ENCODE data around the gene F2R. TPM values are rescaled to one million over a fixed set of nuclear protein-coding genes. Genes with fewer than 3 reads are reported as not detected.

Gene F2R
- total RNA-seq, 1 experiment from 2014 or later, result 3.6 TPM

- Histone ChIP-seq H2AFZ (no peak overlapping the region), H3K4me3 (no peak overlapping the region), H3K9me3 (ENCODE audit: insufficient read depth, low read depth) (no peaks in the 10 kb centered on the region), H3K4me2 (no peak overlapping the region), H3K27me3 (ENCODE audit: insufficient read depth, low read depth) (no peaks in the 10 kb centered on the region), H3K4me1 (replicated peaks; ENCODE audit: insufficient read depth) (peaks cover 21% of the 10 kb centered on the region), H3K27ac (no peak overlapping the region), H3F3A (ENCODE audit: insufficient read depth, low read depth) (peaks cover 6% of the 10 kb centered on the region; the same call in 1 of the 2 replicates), H4K20me1 (ENCODE audit: insufficient read depth) (no peaks in the 10 kb centered on the region), H3K36me3 (ENCODE audit: low read depth) (no peaks in the 10 kb centered on the region), H3K9me2 (ENCODE audit: insufficient read depth) (no peaks in the 10 kb centered on the region), H3K79me2 (ENCODE audit: low read depth) (no peaks in the 10 kb centered on the region)
- no peak for TF ChIP-seq EZH2 (IDR thresholded peaks at IDR 0.05; ENCODE audit: low read depth)
- TF ChIP-seq, protein P1, sequence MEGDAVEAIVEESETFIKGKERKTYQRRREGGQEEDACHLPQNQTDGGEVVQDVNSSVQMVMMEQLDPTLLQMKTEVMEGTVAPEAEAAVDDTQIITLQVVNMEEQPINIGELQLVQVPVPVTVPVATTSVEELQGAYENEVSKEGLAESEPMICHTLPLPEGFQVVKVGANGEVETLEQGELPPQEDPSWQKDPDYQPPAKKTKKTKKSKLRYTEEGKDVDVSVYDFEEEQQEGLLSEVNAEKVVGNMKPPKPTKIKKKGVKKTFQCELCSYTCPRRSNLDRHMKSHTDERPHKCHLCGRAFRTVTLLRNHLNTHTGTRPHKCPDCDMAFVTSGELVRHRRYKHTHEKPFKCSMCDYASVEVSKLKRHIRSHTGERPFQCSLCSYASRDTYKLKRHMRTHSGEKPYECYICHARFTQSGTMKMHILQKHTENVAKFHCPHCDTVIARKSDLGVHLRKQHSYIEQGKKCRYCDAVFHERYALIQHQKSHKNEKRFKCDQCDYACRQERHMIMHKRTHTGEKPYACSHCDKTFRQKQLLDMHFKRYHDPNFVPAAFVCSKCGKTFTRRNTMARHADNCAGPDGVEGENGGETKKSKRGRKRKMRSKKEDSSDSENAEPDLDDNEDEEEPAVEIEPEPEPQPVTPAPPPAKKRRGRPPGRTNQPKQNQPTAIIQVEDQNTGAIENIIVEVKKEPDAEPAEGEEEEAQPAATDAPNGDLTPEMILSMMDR (conservative IDR thresholded peaks at IDR 0.05), result no peak
- intact Hi-C loops (cut with micrococcal nuclease; ENCODE audit: unreplicated experiment), result no loop called here
- no TSS peak for BruUV-seq (replicated peaks)
- ChIA-PET POLR2A (ENCODE audit: unreplicated experiment) (no interaction called here), CTCF (no interaction called here)
- no peak for DNase-seq
Observed at GRCh38 chr5:76703707-76704106, 12.2 kb upstream of the F2R start.

DNA sequence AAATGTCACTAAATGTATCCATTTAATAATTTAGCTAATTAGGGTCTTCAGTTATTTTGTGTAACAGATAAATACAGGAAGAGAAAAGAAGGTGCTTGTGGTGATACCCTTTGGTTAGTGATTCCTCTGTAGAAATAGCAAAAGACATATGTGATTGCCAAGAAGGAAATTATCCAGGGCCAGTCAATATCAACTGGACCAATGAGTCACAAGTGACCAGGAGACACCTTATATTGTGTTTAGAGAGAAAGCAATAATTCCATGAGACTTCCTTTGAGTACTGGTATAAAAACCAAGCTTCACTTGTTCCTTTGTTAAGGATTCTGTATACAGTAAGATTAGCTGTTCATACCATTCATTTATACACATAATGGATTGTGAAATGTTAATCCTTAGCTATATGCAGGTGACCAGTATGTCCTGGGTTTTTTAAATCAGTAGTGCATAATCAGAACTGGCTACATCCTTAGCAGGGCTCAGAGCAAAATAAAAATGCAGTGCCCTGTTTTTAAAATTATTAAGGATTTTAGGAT lies 11.7 kb upstream of the F2R start:
- Histone ChIP-seq H3K4me3 (no peak overlapping the region), H3F3A (ENCODE audit: insufficient read depth, low read depth) (peaks cover 6% of the 10 kb centered on the region; the same call in 1 of the 2 replicates), H3K79me2 (ENCODE audit: low read depth) (no peaks in the 10 kb centered on the region), H3K27ac (no peak overlapping the region), H3K9me2 (ENCODE audit: insufficient read depth) (no peaks in the 10 kb centered on the region), H2AFZ (no peak overlapping the region), H3K27me3 (ENCODE audit: insufficient read depth, low read depth) (no peaks in the 10 kb centered on the region), H3K36me3 (ENCODE audit: low read depth) (no peaks in the 10 kb centered on the region), H3K4me2 (no peak overlapping the region), H4K20me1 (ENCODE audit: insufficient read depth) (no peaks in the 10 kb centered on the region), H3K4me1 (replicated peaks; ENCODE audit: insufficient read depth) (peaks cover 23% of the 10 kb centered on the region), H3K9me3 (ENCODE audit: insufficient read depth, low read depth) (no peaks in the 10 kb centered on the region)
- no TSS peak for BruUV-seq (replicated peaks)
- TF ChIP-seq, protein P1 (conservative IDR thresholded peaks at IDR 0.05), result no peak
- no peak for TF ChIP-seq EZH2 (IDR thresholded peaks at IDR 0.05; ENCODE audit: low read depth)
- POLR2A ChIA-PET (ENCODE audit: unreplicated experiment), result interaction anchor here (0.6 kb wide), 1 partner anchor 15 kb away, joined by 3 read pairs; no protein-coding TSS in a partner anchor
- CTCF ChIA-PET, result no interaction called here
- intact Hi-C loops (cut with micrococcal nuclease; ENCODE audit: unreplicated experiment), result no loop called here
- DNase-seq, result peak in 1 of 2 experiments; percentile 51

GRCh38 chr5:76705574-76705973 lies 10.4 kb upstream of the F2R start:
- no peaks in the 10 kb centered on the region for H3K9me3 ChIP-seq (ENCODE audit: insufficient read depth, low read depth)
- no peaks in the 10 kb centered on the region for H3K79me2 ChIP-seq (ENCODE audit: low read depth)
- peaks cover 34% of the 10 kb centered on the region for H3K4me1 ChIP-seq (replicated peaks; ENCODE audit: insufficient read depth)
- no peak overlapping the region for H2AFZ ChIP-seq
- H3K27me3 ChIP-seq (ENCODE audit: insufficient read depth, low read depth), result no peaks in the 10 kb centered on the region
- no peak for DNase-seq
- H4K20me1 ChIP-seq (ENCODE audit: insufficient read depth), result no peaks in the 10 kb centered on the region
- ChIA-PET CTCF (no interaction called here), POLR2A (ENCODE audit: unreplicated experiment) (no interaction called here)
- TF ChIP-seq, protein P1 (conservative IDR thresholded peaks at IDR 0.05), result no peak
- TF ChIP-seq EZH2 (IDR thresholded peaks at IDR 0.05; ENCODE audit: low read depth), result no peak
- H3K36me3 ChIP-seq (ENCODE audit: low read depth), result no peaks in the 10 kb centered on the region
- no peak overlapping the region for H3K27ac ChIP-seq
- H3K4me2 ChIP-seq, result no peak overlapping the region
- peaks cover 6% of the 10 kb centered on the region; the same call in 1 of the 2 replicates for H3F3A ChIP-seq (ENCODE audit: insufficient read depth, low read depth)
- BruUV-seq (replicated peaks), result no TSS peak
- H3K9me2 ChIP-seq (ENCODE audit: insufficient read depth), result no peaks in the 10 kb centered on the region
- intact Hi-C loops (cut with micrococcal nuclease; ENCODE audit: unreplicated experiment), result no loop called here
- H3K4me3 ChIP-seq, result no peak overlapping the region

Data from PC-9 (cell line).